ENCODE results near the gene MMP17.

Gene MMP17

GRCh38 chr12:131847456-131847855, 19.3 kb downstream of the MMP17 start:
- no peaks in the 10 kb centered on the region for H3K9me3 Mint-ChIP-seq
- no peaks in the 10 kb centered on the region for H3K36me3 Mint-ChIP-seq
- H3K4me1 Mint-ChIP-seq, result no peaks in the 10 kb centered on the region
- no peak overlapping the region for H3K4me3 Mint-ChIP-seq
- H3K27me3 Mint-ChIP-seq, result no peaks in the 10 kb centered on the region
- H3K27ac Mint-ChIP-seq, result no peak overlapping the region

- no peaks in the 10 kb centered on the region for H3K9me3 Mint-ChIP-seq
- H3K4me1 Mint-ChIP-seq, result no peaks in the 10 kb centered on the region
- H3K27ac Mint-ChIP-seq, result no peak overlapping the region
- no peaks in the 10 kb centered on the region for H3K36me3 Mint-ChIP-seq
- H3K4me3 Mint-ChIP-seq, result no peak overlapping the region
- no peaks in the 10 kb centered on the region for H3K27me3 Mint-ChIP-seq
Observed at GRCh38 chr12:131848753-131849152, 20.6 kb downstream of the MMP17 start.

GRCh38 chr12:131849700-131850553, 21.7 kb downstream of the MMP17 start:
- Mint-ChIP-seq H3K27ac (no peak overlapping the region), H3K36me3 (no peaks in the 10 kb centered on the region), H3K27me3 (no peaks in the 10 kb centered on the region), H3K9me3 (no peaks in the 10 kb centered on the region), H3K4me1 (no peaks in the 10 kb centered on the region), H3K4me3 (no peak overlapping the region)

DNA sequence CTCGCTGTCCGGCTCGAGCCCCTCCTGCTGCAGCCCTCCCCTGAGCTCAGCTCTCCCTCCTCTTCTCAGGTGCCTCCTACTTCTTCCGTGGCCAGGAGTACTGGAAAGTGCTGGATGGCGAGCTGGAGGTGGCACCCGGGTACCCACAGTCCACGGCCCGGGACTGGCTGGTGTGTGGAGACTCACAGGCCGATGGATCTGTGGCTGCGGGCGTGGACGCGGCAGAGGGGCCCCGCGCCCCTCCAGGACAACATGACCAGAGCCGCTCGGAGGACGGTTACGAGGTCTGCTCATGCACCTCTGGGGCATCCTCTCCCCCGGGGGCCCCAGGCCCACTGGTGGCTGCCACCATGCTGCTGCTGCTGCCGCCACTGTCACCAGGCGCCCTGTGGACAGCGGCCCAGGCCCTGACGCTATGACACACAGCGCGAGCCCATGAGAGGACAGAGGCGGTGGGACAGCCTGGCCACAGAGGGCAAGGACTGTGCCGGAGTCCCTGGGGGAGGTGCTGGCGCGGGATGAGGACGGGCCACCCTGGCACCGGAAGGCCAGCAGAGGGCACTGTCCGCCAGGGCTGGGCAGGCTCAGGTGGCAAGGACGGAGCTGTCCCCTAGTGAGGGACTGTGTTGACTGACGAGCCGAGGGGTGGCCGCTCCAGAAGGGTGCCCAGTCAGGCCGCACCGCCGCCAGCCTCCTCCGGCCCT, 22.8 kb downstream of the MMP17 start:
- Mint-ChIP-seq H3K9me3 (no peaks in the 10 kb centered on the region), H3K4me1 (no peaks in the 10 kb centered on the region), H3K4me3 (no peak overlapping the region), H3K27me3 (no peaks in the 10 kb centered on the region), H3K36me3 (no peaks in the 10 kb centered on the region), H3K27ac (no peak overlapping the region)

- Mint-ChIP-seq H3K36me3 (no peaks in the 10 kb centered on the region), H3K9me3 (no peaks in the 10 kb centered on the region), H3K27me3 (no peaks in the 10 kb centered on the region), H3K4me3 (no peak overlapping the region), H3K27ac (no peak overlapping the region), H3K4me1 (no peaks in the 10 kb centered on the region)
Observed at GRCh38 chr12:131851741-131852550, 23.8 kb downstream of the MMP17 start.

GRCh38 chr12:131852551-131853299, 24.5 kb downstream of the MMP17 start:
- Mint-ChIP-seq H3K27ac (no peak overlapping the region), H3K4me3 (no peak overlapping the region), H3K27me3 (no peaks in the 10 kb centered on the region), H3K36me3 (no peaks in the 10 kb centered on the region), H3K9me3 (no peaks in the 10 kb centered on the region), H3K4me1 (no peaks in the 10 kb centered on the region)

DNA sequence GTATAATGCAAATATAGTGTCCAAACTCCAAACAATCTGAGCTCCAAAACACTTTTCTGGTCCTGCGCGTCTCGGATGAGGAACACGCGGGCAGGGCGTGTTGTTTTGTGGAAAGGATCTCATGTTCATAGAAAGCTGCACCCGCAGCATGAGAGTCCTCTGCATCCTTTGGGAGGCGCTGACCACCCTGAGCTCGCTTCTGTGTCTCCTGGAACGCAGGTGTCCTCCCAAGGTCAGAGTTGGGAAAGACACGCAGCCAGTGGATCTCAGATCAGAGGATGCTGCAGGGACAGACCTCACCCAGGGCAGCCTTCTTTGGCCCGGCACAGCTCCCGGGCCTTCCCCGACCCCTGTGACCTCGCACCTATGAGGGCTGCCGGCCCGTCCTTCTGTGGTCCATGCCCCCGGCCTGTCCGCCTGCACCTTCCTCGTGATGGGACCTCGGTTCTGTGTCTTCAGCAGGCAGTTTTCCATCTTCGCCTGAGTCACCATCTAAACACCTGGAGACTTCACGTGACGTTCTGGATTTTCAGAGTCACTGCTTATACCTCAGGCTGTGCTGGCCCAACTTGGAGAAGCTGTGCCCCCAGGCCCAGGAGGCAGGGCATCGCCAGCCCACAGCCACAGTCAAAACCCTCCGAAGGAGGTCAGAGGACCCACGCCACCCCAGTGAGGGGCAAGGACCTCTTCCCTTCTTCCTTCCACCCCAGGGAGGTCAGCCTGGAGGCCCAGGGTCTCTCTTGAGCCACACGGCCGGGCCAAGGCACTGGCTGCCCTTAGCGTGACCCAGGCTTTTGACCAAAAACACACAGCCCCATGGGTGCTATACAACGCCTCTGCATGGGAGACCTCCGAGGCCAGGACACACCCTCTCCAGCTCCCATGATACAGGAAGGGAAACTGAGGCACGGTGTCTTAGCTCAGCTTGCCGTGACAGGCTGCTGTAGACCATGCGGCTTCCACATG, 25.9 kb downstream of the MMP17 start:
- Mint-ChIP-seq H3K36me3 (no peaks in the 10 kb centered on the region), H3K9me3 (no peaks in the 10 kb centered on the region), H3K27me3 (no peaks in the 10 kb centered on the region), H3K4me1 (no peaks in the 10 kb centered on the region), H3K27ac (no peak overlapping the region), H3K4me3 (no peak overlapping the region)

- Mint-ChIP-seq H3K9me3 (no peaks in the 10 kb centered on the region), H3K4me3 (no peak overlapping the region), H3K36me3 (no peaks in the 10 kb centered on the region), H3K4me1 (no peaks in the 10 kb centered on the region), H3K27me3 (no peaks in the 10 kb centered on the region), H3K27ac (no peak overlapping the region)
Observed at GRCh38 chr12:131854861-131855476, 26.8 kb downstream of the MMP17 start.

- no peak overlapping the region for H3K27ac Mint-ChIP-seq
Observed at GRCh38 chr12:131855521-131856142, 27.4 kb downstream of the MMP17 start.

GRCh38 chr12:131856366-131857097, 28.3 kb downstream of the MMP17 start:
- Mint-ChIP-seq H3K36me3 (no peaks in the 10 kb centered on the region), H3K4me3 (no peak overlapping the region), H3K9me3 (no peaks in the 10 kb centered on the region), H3K4me1 (peaks cover 3% of the 10 kb centered on the region), H3K27me3 (no peaks in the 10 kb centered on the region), H3K27ac (no peak overlapping the region)

More at GRCh38 chr12:131855521-131856142, 27.4 kb downstream of the MMP17 start:
- Mint-ChIP-seq H3K36me3 (no peaks in the 10 kb centered on the region), H3K4me1 (peaks cover 3% of the 10 kb centered on the region), H3K9me3 (no peaks in the 10 kb centered on the region), H3K4me3 (no peak overlapping the region), H3K27me3 (no peaks in the 10 kb centered on the region)

DNA sequence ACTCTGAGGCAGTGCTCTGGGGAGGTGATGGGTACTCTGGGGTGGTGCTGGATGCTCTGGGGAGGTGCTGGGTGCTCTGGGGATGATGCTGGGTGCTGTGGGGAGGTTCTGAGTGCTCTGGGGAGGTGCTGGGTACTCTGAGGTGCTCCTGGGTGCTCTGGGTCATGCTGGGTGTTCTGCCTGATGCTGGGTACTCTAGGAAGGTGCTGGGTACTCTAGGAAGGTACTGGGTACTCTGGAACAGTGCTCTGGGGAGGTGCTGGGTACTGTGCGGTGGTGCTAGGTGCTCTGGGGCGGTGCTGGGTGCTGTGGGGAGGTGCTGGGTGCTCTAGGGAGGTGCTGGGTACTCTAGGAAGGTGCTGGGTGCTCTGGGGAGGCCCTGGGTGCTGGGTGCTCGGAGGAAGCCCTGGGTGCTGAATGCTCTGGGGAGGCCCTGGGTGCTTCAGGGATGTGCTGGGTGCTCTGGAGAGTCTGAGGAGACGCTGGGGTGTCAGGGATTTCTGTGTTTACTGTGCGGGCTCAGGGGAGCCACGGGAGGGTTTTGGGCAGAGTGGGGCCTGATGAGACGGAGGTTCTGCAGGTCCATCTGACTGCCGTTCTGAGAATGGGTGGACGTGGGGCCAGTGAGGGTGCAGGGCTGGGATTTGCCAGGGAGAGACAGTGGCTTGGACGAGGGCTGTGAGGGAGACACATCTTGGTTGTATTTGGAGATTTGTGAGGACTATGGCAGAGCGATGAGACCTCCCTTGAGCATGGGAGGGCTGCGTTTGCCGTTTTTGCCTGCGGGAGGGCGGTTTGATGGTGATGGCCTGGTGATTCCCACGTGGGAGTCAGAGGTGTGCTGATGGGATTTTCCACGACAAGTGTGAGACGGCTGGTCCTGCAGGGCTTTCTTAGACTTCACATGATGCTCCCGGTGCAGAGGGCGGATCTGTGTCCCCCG, 30.0 kb downstream of the MMP17 start:
- no peaks in the 10 kb centered on the region for H3K36me3 Mint-ChIP-seq
- no peak overlapping the region for H3K4me3 Mint-ChIP-seq
- H3K27ac Mint-ChIP-seq, result no peak overlapping the region
- H3K4me1 Mint-ChIP-seq, result peaks cover 3% of the 10 kb centered on the region
- H3K9me3 Mint-ChIP-seq, result no peaks in the 10 kb centered on the region
- H3K27me3 Mint-ChIP-seq, result no peaks in the 10 kb centered on the region

DNA sequence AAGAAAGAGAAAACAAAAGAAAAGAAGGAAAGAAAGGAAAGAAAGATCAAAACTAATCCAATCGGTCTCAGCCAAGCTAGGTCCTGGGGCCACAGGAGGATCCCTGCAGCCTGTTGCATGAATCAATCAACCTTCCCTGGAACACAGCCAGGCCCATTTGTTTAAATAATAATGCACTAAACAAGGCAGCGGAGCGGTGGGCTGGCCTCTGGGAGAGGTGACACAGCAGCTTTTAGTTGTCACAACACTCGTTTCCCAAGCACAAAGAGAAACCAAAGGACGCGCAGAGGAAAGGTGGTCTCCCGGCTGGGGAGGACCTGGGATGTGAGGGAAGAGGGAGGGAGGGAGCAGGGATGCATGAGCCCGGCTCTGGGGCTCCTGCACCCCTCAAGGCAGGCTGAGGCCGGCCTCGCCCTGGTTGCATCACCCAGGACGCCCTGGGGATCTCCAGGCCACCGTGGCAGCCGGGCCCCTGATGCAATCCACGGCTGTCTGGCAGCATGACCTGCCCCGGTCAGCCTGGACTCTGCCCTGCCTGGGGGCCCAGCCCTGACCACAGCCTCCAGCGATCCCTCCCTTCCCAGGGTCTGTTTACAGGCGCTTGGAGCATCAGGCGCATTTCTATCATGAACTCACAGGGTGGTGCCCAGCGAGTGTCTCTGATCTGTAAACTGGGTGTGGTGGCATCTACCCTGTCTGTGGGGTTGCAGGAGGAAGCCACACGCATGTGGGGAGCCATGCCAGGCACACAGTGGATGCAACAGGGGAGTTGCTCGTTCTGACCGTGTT, 32.5 kb downstream of the MMP17 start:
- H3K27ac Mint-ChIP-seq, result no peak overlapping the region
- no peaks in the 10 kb centered on the region for H3K36me3 Mint-ChIP-seq
- H3K27me3 Mint-ChIP-seq, result no peaks in the 10 kb centered on the region
- H3K9me3 Mint-ChIP-seq, result no peaks in the 10 kb centered on the region
- H3K4me1 Mint-ChIP-seq, result peaks cover 3% of the 10 kb centered on the region
- H3K4me3 Mint-ChIP-seq, result no peak overlapping the region
